T-helper 2 cell (primary cell): ENCODE results near the gene IGF2.

Experiments used
- DNase-seq, 5 experiments: peaks; one replicate each; pipeline versions ENCODE4 v3.0.0 to v3.0.0-alpha.2; 2012 to 2022

The IGF2 gene

GRCh38 chr11:2153581-2154194 lies 14.5 kb upstream of the IGF2 start:
- no peak for DNase-seq

DNA sequence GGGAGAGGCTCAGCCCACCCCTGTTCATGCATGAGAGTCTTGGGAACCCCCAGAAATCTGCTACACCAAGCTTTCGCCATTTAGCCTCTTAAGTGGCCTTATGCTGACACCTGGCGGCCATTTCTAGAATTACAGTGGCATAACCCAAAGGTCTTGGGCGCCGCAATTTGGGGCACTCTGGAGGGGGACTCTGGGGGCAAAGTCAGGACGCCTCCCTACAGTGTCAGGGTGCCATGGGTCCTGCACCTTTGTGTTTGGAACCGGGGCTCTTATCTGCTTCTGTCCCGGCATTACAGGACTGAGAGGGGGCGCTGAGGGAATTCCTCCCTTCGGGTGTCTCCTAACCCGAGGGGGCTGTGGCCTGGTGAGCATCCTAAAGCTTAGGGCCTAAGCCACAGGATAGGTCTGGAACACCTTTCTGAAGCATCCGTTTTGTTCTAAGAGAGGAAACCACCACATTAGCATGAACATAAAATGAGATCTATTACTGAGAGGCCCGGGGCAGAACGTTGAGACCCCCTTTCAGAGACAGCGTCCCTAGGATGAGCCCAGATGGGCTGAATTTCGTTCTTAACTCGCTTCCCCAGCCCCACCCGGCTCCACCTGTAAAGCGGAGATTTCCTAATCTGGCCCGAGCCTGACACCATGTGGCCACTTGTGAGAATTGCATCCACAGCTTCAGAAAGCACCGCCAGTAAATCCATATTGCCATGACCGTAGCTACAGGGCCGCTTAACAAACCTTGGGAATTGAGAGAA lies 12.5 kb upstream of the IGF2 start:
- DNase-seq: peak; percentile 51 to 75 (median 70)

GRCh38 chr11:2149864-2150847 lies 11.0 kb upstream of the IGF2 start:
- no peak for DNase-seq

DNA sequence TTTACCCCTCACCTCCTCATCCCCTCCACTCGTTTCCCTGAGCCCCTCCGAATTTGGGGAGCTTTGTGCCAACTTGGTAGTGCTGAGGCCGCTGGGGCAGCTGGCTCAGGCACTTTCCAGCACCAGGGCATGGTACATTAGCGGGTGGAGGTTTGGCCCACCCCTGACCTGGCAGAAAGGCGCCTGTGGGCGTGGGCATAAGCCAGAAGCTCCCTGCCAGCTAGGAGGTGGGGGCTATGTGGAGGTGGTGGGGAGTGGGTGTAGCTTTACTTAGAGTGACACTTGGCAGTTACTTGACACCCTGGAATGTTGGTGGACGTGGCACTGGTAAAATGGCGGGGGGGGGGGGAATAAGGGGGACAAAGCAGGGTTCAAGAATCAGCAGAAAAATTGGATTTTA lies 10.3 kb upstream of the IGF2 start:
- DNase-seq: no peak

DNA sequence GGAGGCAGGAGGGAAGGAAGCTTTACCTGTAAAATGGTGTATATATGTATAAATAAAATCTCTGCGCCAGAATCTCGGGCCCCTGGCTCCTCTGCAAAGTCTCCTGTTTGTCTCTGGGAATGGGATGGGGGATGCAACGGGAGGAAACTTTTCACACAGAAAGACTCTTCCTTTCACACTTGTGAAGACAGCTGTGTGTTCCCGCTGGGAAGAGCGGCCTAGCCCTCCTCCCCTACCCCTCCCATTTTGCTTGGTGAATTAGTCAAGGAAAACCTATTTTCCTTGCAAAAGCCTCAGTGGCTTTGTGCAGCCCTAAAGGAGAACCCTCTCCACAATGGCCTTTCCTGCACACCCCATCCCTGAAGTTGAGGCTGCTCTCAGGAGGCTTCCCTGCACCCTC lies 9.4 kb upstream of the IGF2 start:
- DNase-seq: no peak

GRCh38 chr11:2147391-2147790 lies 8.2 kb upstream of the IGF2 start:
- DNase-seq: no peak

DNA sequence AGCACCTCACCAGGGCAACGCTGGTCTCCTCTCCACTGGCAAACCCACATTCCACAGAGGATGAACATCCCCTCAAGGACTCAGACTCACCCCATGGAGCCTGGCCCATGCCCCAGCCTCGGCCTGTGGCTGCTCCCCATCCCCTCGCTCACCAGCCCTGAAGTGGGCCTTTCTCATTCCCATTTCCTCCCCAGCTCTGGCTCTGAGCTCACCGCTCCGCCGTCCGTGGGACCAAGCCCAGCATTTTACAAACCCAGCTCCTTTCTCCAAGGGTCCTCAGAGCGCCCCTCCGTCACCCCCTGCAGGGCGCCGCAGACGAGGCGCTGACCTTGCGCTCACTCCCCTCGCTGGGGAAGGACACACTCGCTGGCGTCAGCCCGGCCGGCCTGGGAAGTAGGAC lies 6.9 kb upstream of the IGF2 start:
- DNase-seq: no peak

- no peak for DNase-seq
These were observed 5.5 kb upstream of the IGF2 start for GRCh38 chr11:2144544-2145248.

- DNase-seq: peak in 1 of 5 experiments; percentile 24
These were observed 4.8 kb upstream of the IGF2 start for GRCh38 chr11:2143799-2144543.

GRCh38 chr11:2143477-2143798 lies 4.2 kb upstream of the IGF2 start:
- DNase-seq: no peak

GRCh38 chr11:2142762-2143202 lies 3.6 kb upstream of the IGF2 start:
- DNase-seq: peak in 1 of 5 experiments; percentile 25

- no peak for DNase-seq
These were observed 3.1 kb upstream of the IGF2 start for GRCh38 chr11:2142300-2142759.

- DNase-seq: peak in 1 of 5 experiments; percentile 17
These were observed 1.5 kb upstream of the IGF2 start for GRCh38 chr11:2140411-2141400.

GRCh38 chr11:2139621-2140337 lies 590 bp upstream of the IGF2 start:
- no peak for DNase-seq

DNA sequence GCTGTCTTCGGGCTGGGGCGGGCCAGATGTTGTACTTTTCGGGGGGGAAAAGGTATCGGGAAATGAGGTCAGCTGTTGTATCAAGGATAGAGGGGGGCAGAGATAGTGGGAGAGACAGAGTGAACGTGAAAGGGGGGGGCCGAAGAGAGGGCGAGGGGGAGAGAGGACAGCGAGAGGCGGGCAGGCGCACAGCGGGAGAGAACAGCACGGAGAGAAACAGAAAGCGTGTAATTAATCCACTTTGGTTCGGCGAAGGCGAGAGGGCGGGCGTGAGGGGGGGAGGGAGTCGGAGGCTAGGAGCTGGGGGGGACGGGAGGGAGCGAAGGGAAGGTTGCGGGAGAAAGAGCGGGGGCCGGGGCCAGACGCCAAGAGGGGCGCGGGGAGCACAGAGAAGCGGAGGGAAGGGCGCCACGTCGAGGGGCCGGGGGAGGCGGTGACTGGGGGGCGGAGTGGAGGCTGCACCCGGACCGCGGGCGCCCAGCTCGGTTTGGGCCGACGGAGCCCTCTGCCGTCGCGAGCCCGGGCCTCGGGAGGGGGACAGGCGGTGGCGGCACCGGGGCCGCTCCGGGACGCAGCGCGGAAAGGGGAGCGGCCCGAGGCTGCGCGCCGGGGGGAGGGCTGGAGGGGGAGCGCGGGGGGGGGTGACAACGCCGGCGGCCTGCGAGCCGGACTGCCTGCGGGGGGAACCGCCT lies 612 bp downstream of the IGF2 start:
- DNase-seq: no peak

GRCh38 chr11:2138068-2138430 lies 1.1 kb downstream of the IGF2 start:
- DNase-seq: no peak

- DNase-seq: no peak
These were observed 1.8 kb downstream of the IGF2 start for GRCh38 chr11:2137202-2138067.

DNA sequence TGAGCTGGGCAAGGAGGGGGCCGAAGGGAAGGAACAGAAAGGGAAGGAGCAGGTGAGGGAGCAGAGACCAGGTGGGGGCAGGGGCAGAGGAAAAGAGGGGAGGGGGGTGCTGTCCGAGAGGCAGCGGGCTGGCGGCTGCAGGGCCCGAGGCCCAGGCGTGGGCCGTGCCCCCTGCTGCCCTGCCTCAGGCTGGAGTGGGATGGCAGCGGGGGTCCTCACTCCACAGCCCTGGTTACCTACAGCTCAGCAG lies 2.3 kb downstream of the IGF2 start:
- DNase-seq: no peak
